B cell (primary cell): ENCODE data around the gene NTPCR. TPM values are rescaled to one million over a fixed set of nuclear protein-coding genes. Genes with fewer than 3 reads are reported as not detected.

Source experiments
- ATAC-seq: fragments of 200-7000 bp; cut with Tn5 transposase; one replicate; pipeline ENCODE4 v1.10.0; 2021; ENCODE audit warnings: low read depth, mild to moderate bottlenecking, moderate number of reproducible peaks, moderate library complexity
- CTCF ChIA-PET: fragments of 350-600 bp; sonication (Branson Sonifier 250); formaldehyde crosslinking; loops from one replicate; lab custom pipeline; 2021; ENCODE audit warnings: antibody characterized with exemption, inconsistent platforms; lab: Charles Lee
- POLR2A ChIA-PET: fragments of 350-600 bp; sonication (Branson Sonifier 250); formaldehyde crosslinking; loops from one replicate; lab custom pipeline; 2021; ENCODE audit warnings: antibody characterized with exemption; lab: Charles Lee
- DNase-seq: peaks from one replicate; pipeline ENCODE4 v3.0.0; 2013
- H2AFZ ChIP-seq: 2 replicates; pipeline ENCODE4 v1.6.1; 2012; ENCODE audit warnings: mild to moderate bottlenecking, low read depth, low read length; ENCODE audit not compliant: insufficient read depth, poor library complexity, severe bottlenecking
- H3K27ac ChIP-seq, 2 donors: 1 replicate in 1 of 2; 2 replicates in 1 of 2; pipeline ENCODE4 v1.5.1; 2012 to 2013; ENCODE audit warnings: low read length in 2 of 2, mild to moderate bottlenecking in 2 of 2, moderate library complexity in 1 of 2
- H3K27me3 ChIP-seq, 4 experiments: fragments of 200-600 bp in 1 of 4; sonication (generic) in 1 of 4; replicated peaks in 1 of 4; 1 replicate in 2 of 4; 2 replicates in 2 of 4; pipeline versions ENCODE4 v1.6.1 to v1.7.0; 2013 to 2016; ENCODE audit warnings: low read length in 3 of 4, mild to moderate bottlenecking in 2 of 4, mixed read lengths in 1 of 4, moderate library complexity in 1 of 4; ENCODE audit not compliant: insufficient read depth in 4 of 4, control insufficient read depth in 3 of 4; ENCODE audit errors: control extremely low read depth in 1 of 4
- H3K36me3 ChIP-seq, 2 experiments: replicated peaks in 1 of 2; 1 replicate in 1 of 2; 2 replicates in 1 of 2; pipeline versions ENCODE4 v1.6.1 to v1.7.1; 2013; ENCODE audit warnings: low read length in 1 of 2; ENCODE audit not compliant: insufficient read depth in 2 of 2, control insufficient read depth in 1 of 2; ENCODE audit errors: control extremely low read depth in 1 of 2, extremely low read depth in 1 of 2
- H3K4me1 ChIP-seq, 2 donors: fragments of 200-600 bp in 1 of 2; sonication (generic) in 1 of 2; 1 replicate in 1 of 2; 2 replicates in 1 of 2; pipeline versions ENCODE4 v1.5.1 to v1.6.1; 2013 to 2017; ENCODE audit warnings: low read length in 2 of 2; ENCODE audit not compliant: control insufficient read depth in 2 of 2, insufficient read depth in 2 of 2
- H3K4me2 ChIP-seq: replicated peaks from 2 replicates; pipeline ENCODE3; 2012; ENCODE audit warnings: mild to moderate bottlenecking, low read depth, low read length; ENCODE audit not compliant: poor library complexity, severe bottlenecking
- H3K4me3 ChIP-seq, 5 experiments: fragments of 200-600 bp in 1 of 5; sonication (generic) in 1 of 5; 1 replicate in 3 of 5; 2 replicates in 2 of 5; pipeline versions ENCODE4 v1.5.1 to v1.7.0; 2011 to 2016; ENCODE audit warnings: low read length in 4 of 5, mild to moderate bottlenecking in 4 of 5, low read depth in 2 of 5, control low read depth in 1 of 5, moderate library complexity in 1 of 5; ENCODE audit not compliant: insufficient read depth in 1 of 5; ENCODE audit errors: control extremely low read depth in 1 of 5, extremely low read depth in 1 of 5
- H3K79me2 ChIP-seq: fragments of 200-600 bp; sonication (generic); one replicate; pipeline ENCODE4 v1.6.0; 2016; ENCODE audit warnings: low read length; ENCODE audit not compliant: control insufficient read depth, insufficient read depth
- H3K9ac ChIP-seq: fragments of 200-600 bp; sonication (generic); 2 replicates; pipeline ENCODE4 v1.6.1; 2017; ENCODE audit warnings: mild to moderate bottlenecking, low read length, moderate library complexity
- H3K9me3 ChIP-seq, 3 donors: one replicate each; pipeline versions ENCODE4 v1.6.1 to v1.7.1; 2013; ENCODE audit warnings: low read length in 2 of 3; ENCODE audit not compliant: control insufficient read depth in 2 of 3, insufficient read depth in 1 of 3; ENCODE audit errors: control extremely low read depth in 1 of 3
- H4K20me1 ChIP-seq: 2 replicates; pipeline ENCODE4 v1.6.0; 2012; ENCODE audit warnings: mild to moderate bottlenecking, low read length; ENCODE audit not compliant: insufficient read depth, control insufficient read depth, poor library complexity, severe bottlenecking
- H3K27ac Mint-ChIP-seq: one replicate; pipeline ENCODE4 v1.8.0; 2021; ENCODE audit warnings: mixed read lengths
- H3K27me3 Mint-ChIP-seq: one replicate; pipeline ENCODE4 v1.8.0; 2021; ENCODE audit warnings: mixed read lengths
- H3K4me1 Mint-ChIP-seq: one replicate; pipeline ENCODE4 v1.8.0; 2021; ENCODE audit warnings: mixed read lengths
- H3K4me3 Mint-ChIP-seq: one replicate; pipeline ENCODE4 v1.8.0; 2021; ENCODE audit warnings: mixed read lengths
- H3K9me3 Mint-ChIP-seq: one replicate; pipeline ENCODE4 v1.8.0; 2022; ENCODE audit warnings: mixed read lengths; ENCODE audit not compliant: insufficient read depth
- CTCF ChIP-seq: fragments of 200-600 bp; IDR thresholded peaks from one replicate; pipeline ENCODE4 v1.8.0; 2022; ENCODE audit warnings: antibody characterized with exemption, mild to moderate bottlenecking
- EZH2 ChIP-seq: IDR thresholded peaks from 2 replicates; pipeline ENCODE4 v1.6.1; 2012; ENCODE audit warnings: borderline replicate concordance, low read depth, mild to moderate bottlenecking, moderate library complexity, low read length; ENCODE audit not compliant: insufficient read depth, poor library complexity, severe bottlenecking
- WGBS: methylation state at CpG from one replicate; pipeline ENCODE4 v1.1.5; 2013; ENCODE audit warnings: missing lambda C conversion rate; ENCODE audit not compliant: insufficient coverage; 5-methylcytosine and 5-hydroxymethylcytosine counted together
- intact Hi-C: fragments of 100-400 bp; cut with micrococcal nuclease; formaldehyde crosslinking; loops from one replicate; pipeline ENCODE4 v1.10.0; 2022
- polyA plus RNA-seq: library from polyadenylated mRNA; depleted of rRNA; stranded (reverse); fragments of >200 nt; gene quantifications from 2 replicates; pipeline ENCODE4 v1.2.3, GENCODE V29; 2012
- total RNA-seq, 2 donors: library from RNA; stranded (reverse); fragments of 120-200 nt in 1 of 2; gene quantifications; 1 replicate in 1 of 2; 2 replicates in 1 of 2; pipeline versions ENCODE4 v1.2.3 to v1.2.4, GENCODE V29; 2013 to 2022

The NTPCR gene
- total and polyA plus RNA-seq, 2 donors (not counting 1 experiment from before 2014, with no cell fraction given), result 7.6 to 16.5 TPM

DNA sequence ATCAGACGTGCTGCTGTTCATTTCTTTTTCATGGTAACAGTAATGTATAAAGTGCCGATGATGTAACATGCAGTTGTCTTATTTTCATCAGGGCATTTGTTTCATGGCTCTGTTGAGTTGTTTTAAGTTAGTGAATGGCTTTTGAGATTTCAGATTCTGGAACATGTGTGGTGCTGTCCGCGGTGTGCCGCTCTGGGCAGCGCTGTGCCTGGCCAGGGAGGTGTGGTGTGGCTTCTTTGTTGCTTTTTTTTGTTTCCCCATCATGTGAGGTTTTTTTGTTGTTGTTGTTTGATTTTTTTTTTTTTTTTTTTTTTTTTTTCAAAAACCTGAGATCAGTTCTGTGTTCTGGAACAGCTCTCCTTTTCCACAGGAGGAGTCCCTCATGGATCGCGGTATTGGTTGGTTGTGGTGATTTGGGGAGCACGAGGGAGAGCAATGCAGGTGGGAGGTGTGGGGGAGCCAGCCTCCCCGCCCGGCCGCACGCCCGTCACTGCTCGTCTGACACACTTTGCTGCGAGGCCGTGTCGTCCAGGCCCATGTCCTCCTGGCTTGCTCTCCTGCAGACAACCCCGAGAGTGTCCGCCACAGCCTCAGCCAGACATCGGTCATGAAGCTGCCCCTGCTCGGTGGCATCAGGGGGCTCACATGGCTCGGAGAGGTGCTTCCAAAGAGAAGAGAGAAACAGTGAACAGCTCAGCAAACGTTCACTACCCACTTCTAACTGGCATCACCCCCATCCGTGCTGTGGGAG is 33.6 kb downstream of the NTPCR start:
- Histone ChIP-seq H4K20me1 (no peaks in the 10 kb centered on the region), H3K27me3 (no peaks in the 10 kb centered on the region), H2AFZ (no peak overlapping the region), H3K4me1 (no peaks in the 10 kb centered on the region), H3K4me2 (no peak overlapping the region), H3K9ac (no peak overlapping the region), H3K36me3 (no peaks in the 10 kb centered on the region), H3K9me3 (no peaks in the 10 kb centered on the region), H3K79me2 (no peaks in the 10 kb centered on the region), H3K27ac (no peak overlapping the region), H3K4me3 (no peak overlapping the region)
- Mint-ChIP-seq H3K27me3 (no peaks in the 10 kb centered on the region), H3K9me3 (no peaks in the 10 kb centered on the region), H3K27ac (no peak overlapping the region), H3K4me1 (no peaks in the 10 kb centered on the region), H3K4me3 (no peak overlapping the region)
- CTCF ChIA-PET, result interaction anchor here (0.7 kb wide), 1 partner anchor 28 kb away, joined by 3 read pairs; no protein-coding TSS in a partner anchor
- POLR2A ChIA-PET, result no interaction called here
- intact Hi-C loops, result no loop called here
- no peak for DNase-seq
- ATAC-seq, result no peak
- TF ChIP-seq CTCF, result no peak
- no peak for TF ChIP-seq EZH2
- WGBS, result 98% methylated on average over 18 of the region's 25 CpGs
